Measurements from ENCODE around the gene CIRBP.

DNA sequence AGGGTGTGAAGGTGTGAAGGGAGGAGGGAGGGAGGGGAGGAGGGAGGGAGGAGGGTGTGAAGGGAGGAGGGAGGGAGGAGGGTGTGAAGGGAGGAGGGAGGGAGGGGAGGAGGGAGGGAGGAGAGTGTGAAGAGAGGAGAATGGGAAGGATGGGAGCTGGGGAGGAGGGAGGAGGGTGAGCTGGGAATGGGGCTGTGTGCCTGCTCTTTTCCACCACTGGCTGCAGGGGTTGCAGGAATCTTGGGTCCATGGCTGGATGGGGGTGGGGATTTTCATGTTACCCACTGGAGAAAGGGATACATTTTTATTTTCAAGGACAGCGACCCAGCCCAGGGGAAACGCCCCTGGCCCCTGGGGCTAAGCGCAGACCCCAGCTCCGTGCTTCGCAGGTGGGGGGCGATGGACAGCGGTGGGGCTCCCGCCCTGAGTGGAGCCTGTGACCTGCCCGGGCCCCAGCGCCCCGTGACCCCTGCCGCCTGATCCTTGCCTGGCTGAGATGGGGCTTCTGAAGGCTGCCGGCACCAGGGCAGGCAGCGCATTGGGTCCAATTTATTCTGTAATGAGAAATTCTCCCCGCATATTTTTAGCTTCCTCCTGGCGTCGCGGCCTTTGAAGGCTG is 13.6 kb downstream of the CIRBP start:
- TF ChIP-seq, protein P1, sequence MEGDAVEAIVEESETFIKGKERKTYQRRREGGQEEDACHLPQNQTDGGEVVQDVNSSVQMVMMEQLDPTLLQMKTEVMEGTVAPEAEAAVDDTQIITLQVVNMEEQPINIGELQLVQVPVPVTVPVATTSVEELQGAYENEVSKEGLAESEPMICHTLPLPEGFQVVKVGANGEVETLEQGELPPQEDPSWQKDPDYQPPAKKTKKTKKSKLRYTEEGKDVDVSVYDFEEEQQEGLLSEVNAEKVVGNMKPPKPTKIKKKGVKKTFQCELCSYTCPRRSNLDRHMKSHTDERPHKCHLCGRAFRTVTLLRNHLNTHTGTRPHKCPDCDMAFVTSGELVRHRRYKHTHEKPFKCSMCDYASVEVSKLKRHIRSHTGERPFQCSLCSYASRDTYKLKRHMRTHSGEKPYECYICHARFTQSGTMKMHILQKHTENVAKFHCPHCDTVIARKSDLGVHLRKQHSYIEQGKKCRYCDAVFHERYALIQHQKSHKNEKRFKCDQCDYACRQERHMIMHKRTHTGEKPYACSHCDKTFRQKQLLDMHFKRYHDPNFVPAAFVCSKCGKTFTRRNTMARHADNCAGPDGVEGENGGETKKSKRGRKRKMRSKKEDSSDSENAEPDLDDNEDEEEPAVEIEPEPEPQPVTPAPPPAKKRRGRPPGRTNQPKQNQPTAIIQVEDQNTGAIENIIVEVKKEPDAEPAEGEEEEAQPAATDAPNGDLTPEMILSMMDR (IDR thresholded peaks at IDR 0.05; ENCODE audit: insufficient read depth, low read depth, low read length), result no peak
- no peak for TF ChIP-seq EZH2 (IDR thresholded peaks at IDR 0.05; ENCODE audit: insufficient read depth, low read length)

Data from astrocyte (in vitro differentiated cells and primary cell).